Measurements from ENCODE around the gene PPP2R3A.

The PPP2R3A gene

DNA sequence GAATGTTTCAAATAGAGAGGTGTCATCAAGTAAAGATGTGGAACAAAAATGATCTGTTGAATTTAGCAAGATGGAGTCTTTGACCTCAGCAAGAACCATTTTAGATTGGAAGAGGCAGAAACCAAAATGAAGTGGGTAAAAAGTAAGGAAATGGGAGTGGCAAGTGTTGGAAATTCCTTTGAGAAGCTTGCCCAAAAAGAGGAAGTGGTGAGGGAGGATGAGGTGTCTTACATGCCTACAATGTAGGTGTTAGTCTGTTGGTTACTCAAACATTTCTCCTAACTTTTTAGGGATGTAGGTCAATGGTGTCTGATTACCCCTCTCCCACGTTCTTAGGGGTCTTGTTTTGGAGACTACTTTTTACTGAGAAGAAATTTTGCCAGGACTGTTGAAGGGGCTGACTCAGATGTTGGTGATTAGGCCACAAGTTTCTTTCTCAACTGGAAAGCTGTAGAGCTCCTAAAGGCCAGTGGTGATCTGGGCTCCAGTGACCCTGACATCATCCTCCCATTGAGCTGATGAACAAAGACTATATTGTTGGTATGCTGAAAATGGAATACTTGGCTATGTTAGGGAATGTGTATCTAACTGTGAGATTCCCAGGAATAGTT lies 5.1 kb downstream of the PPP2R3A start:
- DNase-seq = no peak

DNA sequence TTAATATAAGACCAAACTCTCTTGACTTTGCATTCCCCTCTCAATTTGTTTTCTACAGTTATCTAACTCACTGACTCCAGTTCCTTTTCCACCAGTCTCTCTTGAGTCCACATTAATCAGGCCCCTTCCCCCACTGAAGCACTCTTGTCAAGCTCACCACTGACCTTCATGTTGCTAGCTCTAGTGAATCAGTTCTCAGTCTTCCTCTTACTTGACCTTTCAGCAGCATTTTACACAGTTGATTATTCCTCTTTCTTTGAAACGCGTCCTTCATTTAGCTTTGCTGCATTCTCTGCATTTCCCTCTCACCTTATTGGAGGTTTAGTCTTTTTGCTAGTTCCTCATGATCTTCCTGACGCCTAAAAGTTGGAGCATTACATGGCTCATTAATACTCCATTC lies 8.3 kb downstream of the PPP2R3A start:
- DNase-seq = no peak

GRCh38 chr3:135975053-135975452 lies 9.5 kb downstream of the PPP2R3A start:
- no peak for DNase-seq

GRCh38 chr3:135975536-135975935 lies 10.0 kb downstream of the PPP2R3A start:
- no peak for DNase-seq

DNA sequence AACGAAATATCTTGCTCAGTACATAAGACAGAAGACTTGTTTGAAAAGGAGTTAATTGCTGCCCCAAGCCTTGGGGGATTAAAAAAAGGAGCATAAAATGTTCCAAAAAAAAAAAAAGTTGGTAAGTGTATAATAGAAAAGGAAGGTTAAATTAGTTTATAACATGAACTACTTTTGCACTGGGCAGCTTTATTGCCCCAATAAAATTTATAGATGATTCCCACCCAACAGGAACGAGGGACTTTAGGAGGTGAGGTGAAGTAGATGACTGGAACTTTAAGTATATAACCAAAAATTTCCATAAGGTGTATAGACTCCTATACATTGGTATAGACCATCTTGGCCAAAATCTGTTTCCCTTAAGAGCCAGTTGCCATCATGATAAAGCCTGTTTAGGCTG lies 14.8 kb downstream of the PPP2R3A start:
- no peak for DNase-seq

DNA sequence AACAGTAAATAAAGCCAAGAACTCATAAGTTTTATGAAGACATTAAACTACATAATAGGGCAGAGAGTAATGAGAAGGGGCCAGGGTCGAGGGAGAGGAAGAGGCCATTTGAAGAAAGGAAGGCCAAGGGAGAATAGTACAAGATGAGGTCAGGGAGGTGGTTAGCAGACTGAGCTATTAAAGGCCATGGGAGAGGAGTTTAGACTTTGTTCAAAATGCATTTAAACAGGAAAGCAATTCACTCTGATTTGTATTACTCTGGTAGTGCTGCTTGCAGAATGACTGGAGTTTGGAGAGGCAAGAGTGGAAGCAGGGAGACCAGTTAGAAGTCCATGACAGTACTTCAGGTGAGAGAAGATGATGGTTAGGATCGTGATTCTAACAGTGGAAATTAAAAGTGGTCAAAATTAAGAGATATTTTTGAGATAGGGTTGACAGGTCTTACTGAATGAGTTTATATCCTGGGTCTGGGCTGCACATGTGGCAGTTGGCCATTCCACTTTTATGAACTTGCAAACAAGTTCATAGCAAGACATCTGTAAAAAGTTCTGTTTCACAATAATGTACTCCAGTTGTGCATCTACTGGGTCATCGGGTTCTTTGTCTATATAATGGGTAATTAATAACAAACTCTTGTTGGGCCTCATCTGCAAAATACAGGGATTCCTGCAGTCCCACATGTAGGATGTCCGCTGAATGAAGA lies 16.3 kb downstream of the PPP2R3A start:
- no peak for DNase-seq

DNA sequence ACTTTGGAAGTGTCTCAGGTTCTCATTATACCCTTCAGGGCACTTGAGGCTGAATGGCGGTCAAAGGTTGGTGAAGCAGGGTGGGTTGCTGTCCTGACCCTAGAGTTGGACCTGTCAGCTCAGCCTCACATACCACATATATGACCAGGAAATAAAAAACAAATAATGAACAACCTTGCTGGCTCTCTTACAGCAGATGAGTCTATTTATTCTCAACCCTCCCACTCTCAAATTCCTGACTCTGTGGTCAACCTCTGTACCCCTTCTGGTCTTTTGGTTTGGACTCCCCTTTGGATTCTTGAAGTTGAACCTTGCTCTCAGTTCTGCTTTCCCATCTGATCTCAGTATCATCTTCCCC lies 16.9 kb downstream of the PPP2R3A start:
- DNase-seq = no peak

DNA sequence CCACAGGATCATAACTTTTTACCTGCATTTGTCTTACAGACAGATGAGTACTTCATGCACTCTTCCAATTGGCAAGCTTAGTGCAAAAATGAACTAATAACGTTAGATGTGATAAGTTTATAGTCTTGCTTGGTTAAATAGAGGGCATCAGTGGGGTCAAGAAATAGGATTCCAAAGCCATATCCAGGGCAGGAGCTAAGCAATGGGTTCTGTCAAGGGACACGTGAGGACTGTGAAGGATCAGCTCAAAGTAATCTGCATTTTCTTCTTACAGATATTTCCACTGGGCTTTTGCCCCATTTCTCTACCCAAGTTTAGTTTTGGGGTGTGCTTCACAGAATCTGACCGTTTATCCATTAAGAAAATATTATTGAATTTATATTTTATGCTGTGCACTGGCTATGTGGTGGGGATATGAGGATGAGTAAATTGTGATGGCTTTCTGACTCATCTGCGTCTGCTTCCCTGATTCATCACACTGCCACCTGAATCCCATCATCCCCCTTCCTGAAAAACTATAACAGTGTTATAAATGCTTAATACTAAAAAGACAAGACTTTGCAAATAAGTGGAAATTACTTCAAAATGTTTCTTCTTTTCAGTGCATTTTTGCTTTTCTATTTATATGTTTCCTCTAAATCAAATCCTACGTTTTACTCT lies 17.5 kb downstream of the PPP2R3A start:
- no peak for DNase-seq

GRCh38 chr3:135987661-135988060 lies 22.1 kb downstream of the PPP2R3A start:
- no peak for DNase-seq

- DNase-seq = no peak
These were observed 23.7 kb downstream of the PPP2R3A start for GRCh38 chr3:135989242-135989641.

DNA sequence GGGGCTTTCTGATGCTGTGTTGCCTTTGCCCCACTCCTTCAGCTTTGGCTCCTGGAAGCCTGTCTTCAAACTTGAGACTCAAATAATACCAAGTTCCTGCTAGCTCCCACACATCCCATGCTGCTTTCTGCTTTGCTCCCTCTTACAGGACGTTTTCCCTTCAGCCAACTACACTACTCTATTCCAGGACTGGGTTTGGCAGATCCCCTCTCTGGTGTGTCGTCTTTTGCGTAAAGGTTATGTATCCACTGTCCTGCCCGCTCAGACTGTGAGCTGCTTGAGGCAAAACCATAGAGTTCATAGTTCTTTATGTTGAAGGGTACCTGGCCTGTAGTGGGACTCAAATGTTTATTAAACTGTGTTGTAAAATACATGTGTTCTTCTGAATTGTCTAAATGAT lies 25.4 kb downstream of the PPP2R3A start:
- no peak for DNase-seq

- no peak for DNase-seq
These were observed 26.1 kb downstream of the PPP2R3A start for GRCh38 chr3:135991621-135992020.

GRCh38 chr3:135992072-135992471 lies 26.5 kb downstream of the PPP2R3A start:
- DNase-seq = no peak

- no peak for DNase-seq
These were observed 29.3 kb downstream of the PPP2R3A start for GRCh38 chr3:135994708-135995337.

GRCh38 chr3:135995766-135996165 lies 30.2 kb downstream of the PPP2R3A start:
- DNase-seq = no peak

GRCh38 chr3:135997554-135998320 lies 32.2 kb downstream of the PPP2R3A start:
- DNase-seq = no peak

GRCh38 chr3:136008221-136008620 lies 42.7 kb downstream of the PPP2R3A start:
- DNase-seq = no peak

GRCh38 chr3:136008732-136009470 lies 43.4 kb downstream of the PPP2R3A start:
- no peak for DNase-seq

DNA sequence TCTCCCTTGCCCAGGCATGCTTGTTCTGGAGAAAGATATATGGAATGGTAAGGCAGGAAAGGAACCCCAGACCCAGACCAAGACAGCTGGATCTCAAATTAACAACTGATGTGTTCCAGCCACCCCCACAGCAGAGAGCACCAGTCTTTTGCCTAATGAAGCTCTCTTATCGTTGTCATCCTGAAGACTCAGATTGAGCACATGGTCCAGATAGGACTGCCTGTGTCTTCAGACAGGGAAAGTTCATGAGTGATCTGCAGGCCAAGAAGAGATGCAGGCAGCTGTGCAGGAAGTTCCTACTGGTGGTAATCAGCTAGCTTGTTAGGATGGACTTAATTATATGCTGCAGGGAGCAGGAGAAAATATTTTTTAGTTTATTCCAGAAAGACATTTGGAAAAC lies 53.3 kb downstream of the PPP2R3A start:
- no peak for DNase-seq

DNA sequence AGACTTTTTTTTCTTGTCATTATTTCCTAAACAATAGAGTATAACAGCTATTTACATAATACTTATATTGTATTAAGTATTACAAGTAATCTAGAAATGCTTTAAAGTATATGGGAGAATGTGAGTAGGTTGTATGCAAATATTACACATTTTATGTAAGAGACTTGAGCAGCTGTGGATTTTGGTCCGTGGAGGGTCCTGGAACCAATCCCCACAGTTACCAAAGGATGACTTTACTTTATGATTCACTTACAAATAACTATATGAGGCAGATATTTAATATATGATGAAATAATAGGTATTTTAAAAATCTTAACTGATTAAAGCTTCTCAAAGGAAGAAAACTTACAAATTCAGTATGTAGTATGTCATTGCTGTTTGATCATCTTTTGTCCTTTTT lies 56.3 kb downstream of the PPP2R3A start:
- no peak for DNase-seq

GRCh38 chr3:136022529-136023263 lies 57.2 kb downstream of the PPP2R3A start:
- DNase-seq = no peak

Data from NCI-H524 (cell line).